HepG2 (cell line): ENCODE measurements around the gene TMIGD3. TPM values are rescaled to one million over a fixed set of nuclear protein-coding genes. Genes with fewer than 3 reads are reported as not detected.

Source experiments
- ATAC-seq: fragments of 200-7000 bp; cut with Tn5 transposase; 3 replicates; pipeline ENCODE4 v1.9.1; 2020; ENCODE audit warnings: mild to moderate bottlenecking, moderate library complexity
- BruUV-seq: library from RNA; stranded (reverse); fragments of 400-500 nt; replicated peaks from 2 replicates; lab custom pipeline; 2021; lab: Mats Ljungman, UMichigan
- CTCF ChIA-PET: fragments of 300-600 bp; formaldehyde crosslinking; extraction: SDS; loops from one replicate; lab custom pipeline; 2021; ENCODE audit warnings: low total read pairs, inconsistent platforms, low intra/inter-chr PET ratio; lab: Yijun Ruan, JAX
- POLR2A ChIA-PET: fragments of 350-600 bp; sonication (Branson Sonifier 250); formaldehyde crosslinking; loops from one replicate; lab custom pipeline; 2020; ENCODE audit warnings: antibody characterized with exemption, inconsistent platforms; lab: Yijun Ruan, JAX
- DNase-seq: peaks from one replicate; pipeline ENCODE4 v3.0.0-alpha.2; 2015; ENCODE audit warnings: low spot score
- FAIRE-seq: peaks from 3 replicates; lab custom pipeline; 2011; peaks lifted over from hg19 to GRCh38; lab: Jason Lieb, UNC
- H2AFZ ChIP-seq: one replicate; pipeline ENCODE4 v1.6.1; 2011; ENCODE audit warnings: low read length, inconsistent platforms
- H3K27ac ChIP-seq: fragments of 300-600 bp; 3 replicates; pipeline ENCODE4 v1.8.0; 2011; ENCODE audit warnings: mixed run types, mild to moderate bottlenecking, mixed read lengths, low read length, inconsistent platforms; ENCODE audit not compliant: insufficient read depth; ENCODE audit errors: extremely low read length
- H3K27me3 ChIP-seq, 2 experiments: fragments of 200-600 bp in 1 of 2; 2 replicates in 1 of 2; 3 replicates in 1 of 2; pipeline versions ENCODE4 v1.6.0 to v1.8.0; 2011; ENCODE audit warnings: low read length in 2 of 2, mild to moderate bottlenecking in 2 of 2, moderate library complexity in 2 of 2, inconsistent platforms in 1 of 2; ENCODE audit not compliant: insufficient read depth in 2 of 2, control insufficient read depth in 1 of 2
- H3K36me3 ChIP-seq, 2 experiments: fragments of 200-600 bp in 1 of 2; replicated peaks in 1 of 2; 2 replicates in 1 of 2; 3 replicates in 1 of 2; pipeline versions ENCODE4 v1.5.1 to v1.8.0; 2011; ENCODE audit warnings: low read length in 2 of 2, inconsistent platforms in 1 of 2; ENCODE audit not compliant: insufficient read depth in 2 of 2, control insufficient read depth in 1 of 2
- H3K4me1 ChIP-seq: 2 replicates; pipeline ENCODE4 v1.5.1; 2012; ENCODE audit warnings: low read length, inconsistent platforms; ENCODE audit not compliant: insufficient read depth
- H3K4me2 ChIP-seq: 2 replicates; pipeline ENCODE4 v1.6.0; 2011; ENCODE audit warnings: low read depth, low read length, inconsistent platforms
- H3K4me3 ChIP-seq, 3 experiments: fragments of 200-600 bp in 1 of 3; sonication (generic), shearing (Covaris generic) in 1 of 3; replicated peaks in 1 of 3; 2 replicates each; pipeline ENCODE4 v1.5.1; 2011 to 2016; ENCODE audit warnings: low read length in 3 of 3, inconsistent platforms in 2 of 3, low read depth in 2 of 3, mild to moderate bottlenecking in 2 of 3, control low read depth in 1 of 3, mixed read lengths in 1 of 3; ENCODE audit not compliant: insufficient read depth in 1 of 3
- H3K79me2 ChIP-seq: one replicate; pipeline ENCODE4 v1.6.1; 2011; ENCODE audit warnings: low read length, inconsistent platforms; ENCODE audit not compliant: insufficient read depth
- H3K9ac ChIP-seq: 2 replicates; pipeline ENCODE4 v1.6.0; 2011; ENCODE audit warnings: mild to moderate bottlenecking, low read depth, low read length, inconsistent platforms; ENCODE audit not compliant: insufficient read depth
- H3K9me3 ChIP-seq: 2 replicates; pipeline ENCODE4 v1.5.1; 2012; ENCODE audit warnings: mild to moderate bottlenecking, low read length
- H4K20me1 ChIP-seq: 2 replicates; pipeline ENCODE4 v1.6.0; 2011; ENCODE audit warnings: inconsistent platforms, mild to moderate bottlenecking, low read length, moderate library complexity; ENCODE audit not compliant: insufficient read depth
- CENPX ChIP-seq: sonication (generic); formaldehyde crosslinking; IDR thresholded peaks from 2 replicates; pipeline ENCODE4 v1.9.0; 2021; ENCODE audit warnings: mild to moderate bottlenecking, missing genetic modification reagents, moderate library complexity
- HOXA9 ChIP-seq: sonication (generic); formaldehyde crosslinking; IDR thresholded peaks from 2 replicates; pipeline ENCODE4 v1.8.1; 2022; ENCODE audit warnings: missing genetic modification reagents, mild to moderate bottlenecking, moderate library complexity, borderline replicate concordance
- POLR2G ChIP-seq: fragments of 200-400 bp; formaldehyde crosslinking; IDR thresholded peaks from 2 replicates; pipeline ENCODE4 v1.6.1; 2018; ENCODE audit warnings: mild to moderate bottlenecking, low read depth, low read length, moderate library complexity
- SNAPC4 ChIP-seq: sonication (generic); formaldehyde crosslinking; IDR thresholded peaks from 2 replicates; pipeline ENCODE4 v1.4.0; 2020; ENCODE audit warnings: mild to moderate bottlenecking, missing genetic modification reagents
- ZNF350 ChIP-seq: sonication (generic); formaldehyde crosslinking; IDR thresholded peaks from 2 replicates; pipeline ENCODE4 v1.4.0; 2020; ENCODE audit warnings: mild to moderate bottlenecking, low read depth, missing genetic modification reagents, borderline replicate concordance
- ZNF777 ChIP-seq: sonication (generic); formaldehyde crosslinking; IDR thresholded peaks from 2 replicates; pipeline ENCODE4 v1.4.0; 2020; ENCODE audit warnings: missing genetic modification reagents
- WGBS: methylation state at CpG from one replicate; pipeline ENCODE4 v1.1.6; 2017; ENCODE audit warnings: low lambda C conversion rate; 5-methylcytosine and 5-hydroxymethylcytosine counted together
- in situ Hi-C: cut with HindIII; loops from 2 replicates; pipeline ENCODE4 v1.10.0; 2017; ENCODE audit warnings: low pct_unique_long_range_greater_than_20kb; ENCODE audit not compliant: extremely low pct_ligation_motif_present
- intact Hi-C: fragments of 100-400 bp; cut with micrococcal nuclease; formaldehyde crosslinking; loops from one replicate; pipeline ENCODE4 v1.10.0; 2022; ENCODE audit not compliant: unreplicated experiment
- polyA plus RNA-seq, 8 experiments: library from polyadenylated mRNA; depleted of rRNA in 3 of 8; stranded (reverse) in 7 of 8; unstranded in 1 of 8; fragments of >200 nt; fragmentation: Illumina TruSeq in 4 of 8; extraction: Trizol in 4 of 8; gene quantifications; 2 replicates each; pipeline versions ENCODE4 v1.2.1 to v1.2.3, GENCODE V29; 2011 to 2016; ENCODE audit warnings: low read depth in 4 of 8, missing spikeins in 1 of 8, mixed read lengths in 1 of 8; ENCODE audit not compliant: insufficient read depth in 1 of 8
- total RNA-seq, 5 experiments: library from RNA; depleted of rRNA; stranded (reverse); fragments of >200 nt; fragmentation: Illumina TruSeq; extraction: Trizol; gene quantifications; 2 replicates each; pipeline ENCODE4 v1.2.3, GENCODE V29; 2016; ENCODE audit warnings: low read depth in 1 of 5
- TF ChIP-seq, protein P1 (sequence below): sonication (generic); formaldehyde crosslinking; IDR thresholded peaks from 2 replicates; pipeline ENCODE4 v1.5.0; 2020; ENCODE audit warnings: mild to moderate bottlenecking, missing genetic modification reagents
- TF ChIP-seq, protein P2 (sequence below): sonication (generic); formaldehyde crosslinking; IDR thresholded peaks from 2 replicates; pipeline ENCODE4 v1.5.0; 2020; ENCODE audit warnings: mild to moderate bottlenecking, missing genetic modification reagents
- TF ChIP-seq, protein P3 (sequence below): sonication (generic); formaldehyde crosslinking; IDR thresholded peaks from 2 replicates; pipeline ENCODE4 v1.4.0; 2020; ENCODE audit warnings: missing genetic modification reagents

TMIGD3 gene
- total and polyA plus RNA-seq, 2 of the 13 experiments (the other 11 are each of a cell fraction or from before 2014, with no cell fraction given) = not detected

- Histone ChIP-seq H4K20me1 (no peaks in the 10 kb centered on the region), H3K4me3 (no peak overlapping the region), H3K9ac (no peak overlapping the region), H3K4me1 (peaks cover 13% of the 10 kb centered on the region), H3K27ac (no peak overlapping the region)
- POLR2A ChIA-PET = no interaction called here
- DNase-seq = no peak
- no TSS peak for BruUV-seq
- no peak for ATAC-seq
- CTCF ChIA-PET = interaction anchor here (1.3 to 2.4 kb wide), 2 partner anchors 176 to 268 kb away, joined by 3 to 26 read pairs; no protein-coding TSS in a partner anchor
- no peak for FAIRE-seq
- no peak for TF ChIP-seq SNAPC4 (CRISPR knock-in tag)
- TF ChIP-seq, protein P1, sequence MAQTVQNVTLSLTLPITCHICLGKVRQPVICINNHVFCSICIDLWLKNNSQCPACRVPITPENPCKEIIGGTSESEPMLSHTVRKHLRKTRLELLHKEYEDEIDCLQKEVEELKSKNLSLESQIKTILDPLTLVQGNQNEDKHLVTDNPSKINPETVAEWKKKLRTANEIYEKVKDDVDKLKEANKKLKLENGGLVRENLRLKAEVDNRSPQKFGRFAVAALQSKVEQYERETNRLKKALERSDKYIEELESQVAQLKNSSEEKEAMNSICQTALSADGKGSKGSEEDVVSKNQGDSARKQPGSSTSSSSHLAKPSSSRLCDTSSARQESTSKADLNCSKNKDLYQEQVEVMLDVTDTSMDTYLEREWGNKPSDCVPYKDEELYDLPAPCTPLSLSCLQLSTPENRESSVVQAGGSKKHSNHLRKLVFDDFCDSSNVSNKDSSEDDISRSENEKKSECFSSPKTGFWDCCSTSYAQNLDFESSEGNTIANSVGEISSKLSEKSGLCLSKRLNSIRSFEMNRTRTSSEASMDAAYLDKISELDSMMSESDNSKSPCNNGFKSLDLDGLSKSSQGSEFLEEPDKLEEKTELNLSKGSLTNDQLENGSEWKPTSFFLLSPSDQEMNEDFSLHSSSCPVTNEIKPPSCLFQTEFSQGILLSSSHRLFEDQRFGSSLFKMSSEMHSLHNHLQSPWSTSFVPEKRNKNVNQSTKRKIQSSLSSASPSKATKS = no peak
- no peak for TF ChIP-seq ZNF777 (CRISPR knock-in tag)
- TF ChIP-seq, protein P2, sequence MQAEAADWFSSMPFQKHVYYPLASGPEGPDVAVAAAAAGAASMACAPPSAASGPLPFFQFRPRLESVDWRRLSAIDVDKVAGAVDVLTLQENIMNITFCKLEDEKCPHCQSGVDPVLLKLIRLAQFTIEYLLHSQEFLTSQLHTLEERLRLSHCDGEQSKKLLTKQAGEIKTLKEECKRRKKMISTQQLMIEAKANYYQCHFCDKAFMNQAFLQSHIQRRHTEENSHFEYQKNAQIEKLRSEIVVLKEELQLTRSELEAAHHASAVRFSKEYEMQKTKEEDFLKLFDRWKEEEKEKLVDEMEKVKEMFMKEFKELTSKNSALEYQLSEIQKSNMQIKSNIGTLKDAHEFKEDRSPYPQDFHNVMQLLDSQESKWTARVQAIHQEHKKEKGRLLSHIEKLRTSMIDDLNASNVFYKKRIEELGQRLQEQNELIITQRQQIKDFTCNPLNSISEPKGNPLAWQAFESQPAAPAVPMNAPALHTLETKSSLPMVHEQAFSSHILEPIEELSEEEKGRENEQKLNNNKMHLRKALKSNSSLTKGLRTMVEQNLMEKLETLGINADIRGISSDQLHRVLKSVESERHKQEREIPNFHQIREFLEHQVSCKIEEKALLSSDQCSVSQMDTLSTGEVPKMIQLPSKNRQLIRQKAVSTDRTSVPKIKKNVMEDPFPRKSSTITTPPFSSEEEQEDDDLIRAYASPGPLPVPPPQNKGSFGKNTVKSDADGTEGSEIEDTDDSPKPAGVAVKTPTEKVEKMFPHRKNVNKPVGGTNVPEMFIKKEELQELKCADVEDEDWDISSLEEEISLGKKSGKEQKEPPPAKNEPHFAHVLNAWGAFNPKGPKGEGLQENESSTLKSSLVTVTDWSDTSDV (CRISPR knock-in tag) = no peak
- no peak for TF ChIP-seq POLR2G
- TF ChIP-seq ZNF350 (CRISPR knock-in tag) = no peak
- no peak for TF ChIP-seq CENPX (CRISPR knock-in tag)
- no peak for TF ChIP-seq HOXA9
- TF ChIP-seq, protein P3, sequence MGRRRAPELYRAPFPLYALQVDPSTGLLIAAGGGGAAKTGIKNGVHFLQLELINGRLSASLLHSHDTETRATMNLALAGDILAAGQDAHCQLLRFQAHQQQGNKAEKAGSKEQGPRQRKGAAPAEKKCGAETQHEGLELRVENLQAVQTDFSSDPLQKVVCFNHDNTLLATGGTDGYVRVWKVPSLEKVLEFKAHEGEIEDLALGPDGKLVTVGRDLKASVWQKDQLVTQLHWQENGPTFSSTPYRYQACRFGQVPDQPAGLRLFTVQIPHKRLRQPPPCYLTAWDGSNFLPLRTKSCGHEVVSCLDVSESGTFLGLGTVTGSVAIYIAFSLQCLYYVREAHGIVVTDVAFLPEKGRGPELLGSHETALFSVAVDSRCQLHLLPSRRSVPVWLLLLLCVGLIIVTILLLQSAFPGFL = no peak
- TF ChIP-seq, all 625 proteins: peak for 0
- H3K4me2 ChIP-seq = no peak overlapping the region
- in situ Hi-C loops = loop anchor here (5.0 kb wide), 1 partner anchor 287 kb away; no protein-coding TSS in a partner anchor
- no peak overlapping the region for H2AFZ ChIP-seq
- H3K79me2 ChIP-seq = no peaks in the 10 kb centered on the region
- H3K27me3 ChIP-seq = peaks cover 0 to 6% of the 10 kb centered on the region in 2 experiments; a peak in 2 of 5 replicates
- H3K36me3 ChIP-seq = no peaks in the 10 kb centered on the region
- H3K9me3 ChIP-seq = no peaks in the 10 kb centered on the region
- 19% methylated on average over 1 of the region's 1 CpG for WGBS
- intact Hi-C loops = loop anchor here (1.0 kb wide), 3 partner anchors 176 to 289 kb away; no protein-coding TSS in a partner anchor
Measured at GRCh38 chr1:111480674-111481073, 22.8 kb downstream of the TMIGD3 start.
